GM21717 (cell line): ENCODE data around the gene KLHL6.

Source experiments
- ATAC-seq: cut with Tn5 transposase; IDR thresholded peaks from one replicate; pipeline ENCODE4 v1.9.1; 2021; ENCODE audit warnings: mild to moderate bottlenecking, moderate library complexity; ENCODE audit not compliant: unreplicated experiment

Gene KLHL6, protein sequence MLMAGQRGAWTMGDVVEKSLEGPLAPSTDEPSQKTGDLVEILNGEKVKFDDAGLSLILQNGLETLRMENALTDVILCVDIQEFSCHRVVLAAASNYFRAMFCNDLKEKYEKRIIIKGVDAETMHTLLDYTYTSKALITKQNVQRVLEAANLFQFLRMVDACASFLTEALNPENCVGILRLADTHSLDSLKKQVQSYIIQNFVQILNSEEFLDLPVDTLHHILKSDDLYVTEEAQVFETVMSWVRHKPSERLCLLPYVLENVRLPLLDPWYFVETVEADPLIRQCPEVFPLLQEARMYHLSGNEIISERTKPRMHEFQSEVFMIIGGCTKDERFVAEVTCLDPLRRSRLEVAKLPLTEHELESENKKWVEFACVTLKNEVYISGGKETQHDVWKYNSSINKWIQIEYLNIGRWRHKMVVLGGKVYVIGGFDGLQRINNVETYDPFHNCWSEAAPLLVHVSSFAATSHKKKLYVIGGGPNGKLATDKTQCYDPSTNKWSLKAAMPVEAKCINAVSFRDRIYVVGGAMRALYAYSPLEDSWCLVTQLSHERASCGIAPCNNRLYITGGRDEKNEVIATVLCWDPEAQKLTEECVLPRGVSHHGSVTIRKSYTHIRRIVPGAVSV

DNA sequence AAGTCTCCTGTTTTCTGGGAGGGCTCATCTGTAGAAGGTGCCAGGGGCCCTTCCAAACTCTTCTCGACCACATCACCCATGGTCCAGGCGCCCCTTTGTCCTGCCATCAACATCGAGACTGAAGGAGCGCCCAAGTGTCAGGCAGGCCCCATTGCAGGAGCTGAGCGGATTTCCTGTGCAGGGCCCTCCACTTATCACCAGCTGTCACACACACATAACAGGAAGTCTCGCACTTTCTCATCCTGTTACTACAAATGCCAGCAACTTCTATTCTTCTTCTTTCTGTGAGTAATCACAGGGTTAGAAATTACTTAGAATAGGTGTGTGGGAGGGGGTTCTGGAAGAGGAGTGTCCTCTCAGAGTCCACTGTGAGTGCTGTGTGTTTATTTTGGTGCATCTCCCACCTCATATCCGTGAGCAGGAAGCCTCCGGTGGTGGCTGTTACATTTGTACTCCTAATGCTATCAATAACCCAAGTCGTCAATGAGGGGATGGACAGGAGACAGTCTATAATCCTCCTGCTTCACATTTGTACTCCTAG is at the start of gene KLHL6:
KLHL6 (minus strand) TSS at position 166 of the 541 bp plus-strand sequence; CDS start at position 113, 53 bp downstream.
- peak; percentile 83 for ATAC-seq

DNA sequence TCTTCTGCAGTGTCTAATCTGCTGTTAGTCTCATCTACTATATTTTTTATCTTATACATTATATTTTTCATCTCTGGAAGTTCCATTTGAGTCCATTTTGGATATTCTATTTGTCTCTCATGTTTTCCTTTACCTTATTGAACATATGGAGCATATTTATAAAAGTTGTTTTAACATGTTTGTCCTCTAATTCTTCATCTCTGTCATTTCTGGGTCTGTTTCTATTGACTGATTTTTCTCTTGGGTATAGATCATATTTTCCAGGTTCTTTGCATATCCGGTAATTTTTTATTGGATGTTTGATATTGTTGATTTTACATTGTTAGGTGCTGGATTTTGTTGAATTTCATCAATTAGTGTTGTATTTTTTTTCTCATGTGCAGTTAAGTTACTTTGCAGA is 42.5 kb upstream of the KLHL6 start:
- no peak for ATAC-seq

DNA sequence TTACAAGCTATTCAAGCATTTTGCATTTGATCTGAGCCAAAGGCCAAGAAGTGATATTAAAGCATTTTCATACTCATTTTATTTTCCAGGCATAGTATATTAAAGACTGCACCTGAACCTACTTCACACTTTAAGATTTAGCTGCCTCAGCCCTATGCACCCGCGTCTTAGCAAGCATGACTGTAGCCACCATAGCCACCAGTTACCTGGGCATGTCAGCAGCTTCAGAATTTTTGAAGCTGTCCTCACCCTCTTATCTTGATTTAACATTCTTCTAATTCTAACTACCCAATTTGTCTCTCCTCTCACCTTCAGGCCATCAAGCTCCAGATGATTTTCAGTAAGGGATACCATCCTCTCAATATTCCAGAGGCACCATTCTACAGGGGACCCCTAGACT is 39.1 kb upstream of the KLHL6 start:
- no peak for ATAC-seq

DNA sequence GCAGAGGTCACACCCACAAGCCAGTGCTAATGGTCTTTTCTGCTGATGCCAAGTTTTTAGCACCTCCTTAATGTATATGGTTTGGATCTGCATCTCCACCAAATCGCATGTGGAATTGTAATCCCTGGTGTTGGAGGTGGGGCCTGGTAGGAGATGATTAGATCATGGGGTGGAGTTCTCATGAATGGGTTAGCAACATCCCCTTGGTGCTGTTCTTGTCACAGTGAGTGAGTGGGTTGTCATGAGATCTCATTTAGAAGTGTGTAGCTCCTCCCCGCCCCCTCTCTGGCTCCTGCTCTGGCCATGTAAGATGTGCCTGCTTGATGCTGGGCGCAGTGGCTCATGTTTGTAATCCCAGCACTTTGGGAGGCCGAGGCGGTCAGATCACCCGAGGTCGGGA is 37.3 kb upstream of the KLHL6 start:
- ATAC-seq = no peak

DNA sequence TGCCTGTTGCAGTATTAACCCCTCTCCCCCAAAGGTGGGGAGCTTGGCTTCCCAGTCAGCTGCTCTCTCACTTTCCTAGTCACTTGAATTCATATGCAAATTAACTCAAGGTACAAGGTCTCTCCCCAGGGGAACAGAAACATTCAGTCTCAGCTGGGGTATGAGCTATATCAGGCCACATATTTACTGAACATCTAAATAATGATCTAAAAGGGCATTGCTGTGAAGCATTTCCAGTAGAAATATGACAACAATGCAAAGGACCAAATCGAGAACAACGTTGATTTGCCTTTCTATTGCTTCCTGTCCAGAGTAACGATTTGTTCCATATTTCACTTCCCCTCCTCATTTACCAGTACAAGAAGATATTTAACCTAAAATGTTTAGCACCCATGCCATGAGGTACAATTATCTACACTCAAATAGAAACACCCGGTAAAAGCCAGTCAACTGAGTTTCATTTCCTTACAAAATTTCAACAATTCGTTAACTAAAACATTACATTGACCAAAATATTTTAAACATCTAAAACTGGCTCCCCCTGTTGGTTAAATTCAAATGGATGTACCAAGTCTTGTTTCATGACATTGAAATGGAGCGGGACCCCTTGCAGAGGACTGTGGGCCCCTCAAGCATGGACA is 36.5 kb upstream of the KLHL6 start:
- ATAC-seq = peak; percentile 94

DNA sequence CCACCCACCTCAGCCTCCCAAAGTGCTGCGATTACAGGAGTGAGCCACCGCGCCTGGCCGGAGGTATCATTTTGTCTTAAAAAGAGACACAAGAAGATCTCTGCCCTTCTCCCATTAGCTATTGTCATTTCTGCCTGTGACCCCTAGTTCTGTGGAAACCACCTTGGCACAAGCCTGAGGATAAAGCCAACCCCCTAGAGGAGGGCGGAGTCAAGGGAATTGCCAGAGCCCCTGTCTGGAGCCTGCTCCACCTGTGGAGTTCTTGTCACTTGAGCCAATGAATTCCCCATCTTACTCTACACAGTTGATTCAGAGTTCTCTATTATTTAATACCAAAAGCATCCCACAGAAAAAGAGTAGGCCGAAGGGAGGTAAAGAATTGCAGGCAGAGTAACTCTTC is 34.9 kb upstream of the KLHL6 start:
- no peak for ATAC-seq

DNA sequence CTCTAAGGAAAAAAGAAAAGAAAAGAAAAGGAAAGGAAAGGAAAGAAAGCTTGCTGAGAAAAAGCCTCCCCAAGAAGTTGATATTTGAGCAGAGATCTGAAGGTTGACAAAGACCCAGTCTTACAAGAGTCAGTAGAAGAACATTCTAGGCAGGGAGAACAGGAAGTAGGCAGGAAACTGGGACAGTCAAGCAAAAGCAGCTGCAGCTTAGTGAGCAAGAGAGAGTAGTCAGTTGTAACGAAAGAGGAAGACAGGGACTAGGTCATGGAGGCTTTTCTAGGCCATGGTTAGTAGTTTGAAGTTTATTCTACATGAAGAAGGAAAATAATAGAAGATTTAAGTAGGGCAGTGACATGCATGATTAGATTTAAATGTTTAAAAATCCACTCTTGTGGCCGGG is 31.8 kb upstream of the KLHL6 start:
- ATAC-seq = no peak

DNA sequence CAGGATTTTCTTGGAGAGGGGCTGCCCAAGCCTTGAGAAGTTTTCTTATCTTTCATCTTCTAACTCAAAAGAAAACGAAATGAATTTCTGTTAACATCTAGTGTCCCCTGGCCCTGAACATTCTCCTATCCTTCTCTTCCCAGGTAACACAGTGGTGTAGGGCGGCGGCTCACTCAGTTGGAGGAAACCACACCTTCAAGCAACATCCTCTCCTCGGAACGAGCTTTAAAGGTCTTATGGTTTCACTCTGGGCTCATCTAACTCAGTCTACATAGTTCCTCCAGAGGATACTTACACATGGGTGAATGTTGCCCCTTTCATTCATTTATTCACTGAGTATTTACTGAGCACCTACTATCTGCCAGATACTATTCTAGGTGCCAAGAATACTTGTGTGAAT is 31.0 kb upstream of the KLHL6 start:
- ATAC-seq = no peak

DNA sequence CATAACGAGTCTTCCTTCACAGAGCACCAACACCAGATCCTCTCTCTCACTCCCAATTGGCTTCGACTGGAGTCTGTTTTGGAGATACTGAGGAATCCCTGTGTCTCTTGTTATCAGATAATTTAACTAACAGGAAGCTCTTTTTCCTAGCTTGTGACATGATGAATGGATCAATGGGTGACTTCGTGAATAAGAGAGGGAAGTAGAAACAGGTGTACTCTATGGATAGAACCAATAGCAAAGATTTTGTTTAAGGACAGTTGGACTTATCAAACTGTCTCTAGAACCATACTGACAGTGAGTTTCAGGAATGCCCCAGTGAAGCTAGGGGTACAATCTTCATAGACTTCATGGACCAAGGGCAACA is 29.4 kb upstream of the KLHL6 start:
- ATAC-seq = no peak

DNA sequence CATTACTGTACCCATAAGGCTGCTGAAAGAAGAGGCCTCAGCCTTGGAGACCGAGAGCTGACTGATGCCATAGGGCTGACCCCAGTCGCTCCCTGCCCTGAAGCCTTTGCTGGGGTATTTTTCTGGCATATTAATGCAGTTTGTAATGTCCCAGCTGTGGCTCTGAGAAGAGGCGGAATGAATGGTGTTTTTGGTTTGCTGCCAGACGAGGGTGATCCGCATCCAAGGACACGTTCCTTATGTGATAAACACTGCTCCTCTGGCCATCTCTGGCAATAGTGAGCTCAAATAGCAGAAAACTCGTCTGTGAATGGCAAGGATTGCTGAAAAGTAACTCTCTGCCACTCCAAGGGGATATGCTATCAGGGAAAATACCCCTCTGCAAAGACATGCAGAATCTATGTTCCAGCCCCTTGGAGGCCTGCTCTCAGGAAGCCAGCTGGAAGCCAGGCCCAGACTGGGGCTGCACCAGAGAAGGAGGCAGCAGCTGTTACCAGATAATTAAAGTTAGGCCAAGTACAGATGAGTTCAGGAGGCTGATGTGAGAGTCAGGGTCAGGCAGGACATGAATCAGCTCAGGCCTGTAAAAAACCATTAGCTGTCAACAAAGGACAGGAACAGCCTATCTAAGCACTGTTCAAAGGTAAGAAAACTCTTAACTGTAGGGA is 28.9 kb upstream of the KLHL6 start:
- no peak for ATAC-seq

DNA sequence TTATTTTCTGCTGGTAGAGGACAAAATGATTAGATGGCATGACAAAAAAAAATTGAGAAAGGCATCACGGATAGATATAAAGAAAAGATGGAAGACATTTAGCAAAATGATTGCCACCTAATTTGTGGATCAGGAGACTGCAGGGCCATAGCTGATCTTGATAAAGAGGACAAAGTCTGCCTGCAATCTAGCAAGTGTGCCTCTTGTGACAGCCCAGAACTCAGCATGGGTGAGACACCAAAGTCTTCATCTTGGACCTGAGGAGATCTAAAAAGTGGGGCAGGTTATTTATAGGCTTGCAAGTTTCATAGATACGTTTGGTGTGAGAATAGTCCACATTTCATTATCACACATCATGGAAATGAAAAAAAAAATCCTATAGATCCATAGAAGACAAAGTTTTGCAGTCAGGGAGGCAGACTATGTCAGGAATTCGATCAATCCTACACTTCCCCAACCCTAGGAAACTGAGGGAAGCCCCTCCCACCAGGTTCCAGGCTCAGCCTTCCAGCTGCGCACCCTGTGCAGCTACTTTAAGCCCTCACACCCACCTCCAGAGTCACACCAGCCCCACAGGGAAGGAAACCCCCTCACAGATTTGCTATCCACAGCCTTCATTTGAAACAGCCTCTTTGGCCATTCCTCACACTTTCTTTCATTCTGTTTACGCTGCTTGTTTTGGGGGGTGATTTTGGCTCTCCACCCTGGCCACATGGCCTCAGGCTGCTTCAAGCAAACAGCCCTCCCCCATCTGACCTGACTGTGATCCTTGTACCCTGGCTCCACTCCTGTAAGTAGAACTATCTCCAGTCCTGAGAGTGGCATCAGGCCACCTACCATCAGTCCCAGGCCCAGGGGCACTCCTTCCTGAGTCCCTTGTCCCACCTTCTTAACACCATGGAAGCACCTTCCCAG is 28.1 kb upstream of the KLHL6 start:
- ATAC-seq = no peak

DNA sequence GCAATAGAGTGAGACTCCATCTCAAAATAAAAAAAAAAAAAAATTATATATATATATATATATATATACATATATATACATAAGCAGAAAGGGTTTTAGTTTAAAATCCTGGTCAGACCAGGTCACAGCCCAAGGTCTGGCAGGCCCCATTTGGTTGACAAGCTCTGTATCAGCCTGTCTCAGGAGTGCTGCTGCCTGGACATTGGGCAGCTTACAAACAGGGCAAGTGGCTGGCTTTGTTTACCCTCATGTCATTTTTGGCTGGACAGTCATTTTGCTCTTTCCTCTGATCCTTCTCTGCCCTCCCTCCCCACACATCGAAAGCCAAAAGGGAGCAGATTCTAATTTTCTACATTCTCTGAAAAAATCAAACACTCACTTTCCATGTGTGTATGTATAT is 26.7 kb upstream of the KLHL6 start:
- no peak for ATAC-seq

DNA sequence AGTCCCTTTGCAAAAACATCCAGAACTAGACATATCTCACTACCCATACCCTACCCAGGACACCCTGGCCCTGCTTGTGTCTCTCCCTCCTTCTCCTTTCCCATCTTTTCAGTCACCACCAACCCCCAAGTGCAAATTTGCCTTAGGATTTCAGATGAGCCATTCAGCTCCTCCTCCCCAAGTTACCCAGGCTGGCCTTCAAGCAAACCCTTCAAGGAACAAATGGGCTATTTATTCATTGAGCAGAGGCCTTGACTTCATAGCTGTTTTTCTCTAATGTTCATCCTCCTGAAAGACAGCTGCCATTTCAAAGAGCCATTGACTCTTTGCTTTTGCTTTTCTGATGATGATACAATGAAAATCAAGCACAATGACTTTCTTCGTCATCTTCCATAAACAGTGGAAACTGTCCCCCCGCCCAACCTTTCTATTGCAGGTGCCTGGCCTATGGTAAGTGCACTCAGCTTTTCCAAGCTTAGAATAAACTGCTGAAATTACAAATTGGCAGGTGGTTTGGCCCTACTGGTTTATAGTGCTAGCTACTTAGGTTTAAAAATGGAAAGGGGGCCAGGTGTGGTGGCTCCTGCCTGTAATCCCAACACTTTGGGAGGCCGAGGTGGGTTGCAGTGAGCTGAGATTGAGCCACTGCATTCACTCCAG is 26.1 kb upstream of the KLHL6 start:
- ATAC-seq = no peak

DNA sequence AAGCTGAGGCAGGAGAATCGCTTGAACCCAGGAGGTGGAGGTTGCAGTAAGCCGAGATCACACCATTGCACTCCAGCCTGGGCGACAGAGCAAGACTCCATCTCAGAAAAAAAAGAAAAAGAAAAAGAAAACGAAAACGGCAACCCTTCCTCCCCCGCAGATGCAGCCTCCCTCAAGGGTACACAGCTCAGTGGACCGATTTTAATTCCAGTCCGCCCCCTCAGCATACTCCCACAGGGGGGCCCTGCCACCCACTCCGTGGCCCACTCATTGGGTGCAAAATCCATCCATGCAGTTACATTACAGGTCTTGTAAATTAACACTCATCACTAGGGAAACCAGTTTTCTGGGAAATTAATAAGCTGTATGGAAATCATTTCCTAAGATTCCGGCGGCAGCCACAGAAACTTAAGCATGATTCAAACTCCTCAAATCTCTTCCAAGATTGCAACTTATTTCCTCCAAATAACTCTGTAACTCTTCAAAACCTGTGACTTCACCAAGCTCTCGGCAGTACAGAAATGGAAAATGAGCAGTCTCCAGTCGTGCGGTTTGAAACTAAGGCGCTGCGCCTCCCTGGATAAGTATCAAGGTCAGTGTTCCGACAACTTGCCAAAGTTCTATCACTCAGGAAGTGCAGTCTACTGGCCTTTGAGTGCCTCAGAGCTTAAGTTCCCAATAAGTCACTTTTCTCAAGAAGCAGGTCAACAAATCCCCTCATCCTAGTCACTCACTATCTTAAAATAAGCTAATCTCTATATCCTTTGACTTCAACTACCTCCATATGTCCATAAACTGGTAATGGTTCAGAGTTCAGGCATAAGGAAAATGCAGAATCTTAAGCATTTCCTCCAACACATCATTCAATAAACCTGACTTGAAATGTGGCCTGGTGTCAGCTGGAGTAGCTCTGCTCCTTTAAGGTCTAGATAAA is 24.7 kb upstream of the KLHL6 start:
- ATAC-seq = no peak

DNA sequence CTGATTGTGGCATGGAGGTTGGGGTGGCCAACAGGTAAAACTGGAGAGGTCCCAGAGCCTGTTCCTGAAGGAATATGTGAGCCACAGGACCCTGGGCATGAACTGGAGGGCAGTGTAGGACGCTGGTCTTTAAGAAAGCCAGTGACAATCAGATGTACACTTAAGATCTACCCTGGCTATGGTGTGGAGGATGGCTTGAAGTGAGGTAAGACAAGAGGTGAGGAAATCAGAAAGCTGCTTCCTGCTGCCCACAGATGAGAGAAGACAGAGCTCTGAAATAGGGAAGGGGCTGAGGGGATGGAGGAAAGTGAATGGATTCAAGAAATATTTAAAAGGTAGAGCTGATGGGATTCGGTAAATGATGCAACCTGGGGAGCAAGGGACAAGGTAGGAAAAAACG is 22.7 kb upstream of the KLHL6 start:
- ATAC-seq = no peak

DNA sequence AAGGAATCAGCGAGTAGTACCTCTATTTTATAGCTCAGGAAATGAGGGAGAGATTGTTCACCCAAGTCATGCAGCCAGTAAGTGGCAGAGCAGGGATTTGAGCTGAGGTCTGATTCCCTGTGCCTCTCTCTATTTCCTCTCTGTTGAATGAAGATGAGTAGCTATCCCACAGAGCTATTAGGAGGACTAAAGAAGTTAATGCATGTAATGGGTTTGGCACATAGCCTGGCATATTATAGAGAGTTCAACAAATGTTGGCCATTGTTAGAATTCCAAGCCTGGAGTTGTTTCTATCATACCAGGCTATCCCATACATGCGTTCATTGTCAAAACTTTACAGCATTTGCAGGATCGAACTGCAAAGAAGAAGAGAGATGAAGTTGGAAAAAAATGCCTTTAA is 21.8 kb upstream of the KLHL6 start:
- ATAC-seq = no peak

DNA sequence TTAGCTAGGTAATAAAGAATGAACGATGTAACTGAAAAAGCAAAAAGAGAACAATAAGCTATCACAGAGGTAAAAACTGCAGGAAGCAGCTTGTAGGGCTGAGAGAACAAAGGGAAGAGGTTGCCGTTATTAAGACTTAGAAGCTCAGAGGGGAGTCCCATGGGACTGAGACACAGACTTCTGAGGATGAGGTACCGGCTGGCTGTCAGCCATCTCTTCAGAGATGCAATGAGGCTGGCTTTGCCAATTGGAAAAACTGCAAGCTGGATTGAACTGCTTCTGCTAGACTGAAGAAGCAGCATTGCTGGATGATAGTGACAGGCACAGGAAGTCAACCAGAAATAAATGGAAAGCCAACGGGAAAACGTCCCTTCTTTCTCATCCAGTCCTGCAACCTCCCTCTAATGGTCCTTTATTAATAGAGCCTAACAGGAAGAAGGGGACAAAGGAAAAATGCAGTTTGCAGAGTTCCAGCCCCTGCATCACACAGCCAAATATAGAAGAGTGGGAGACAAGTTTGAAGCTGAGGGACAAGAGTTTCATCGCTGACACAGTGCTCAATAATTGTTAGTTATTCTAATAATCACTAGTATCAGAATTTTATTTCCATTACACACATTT is 21.1 kb upstream of the KLHL6 start:
- ATAC-seq = no peak

DNA sequence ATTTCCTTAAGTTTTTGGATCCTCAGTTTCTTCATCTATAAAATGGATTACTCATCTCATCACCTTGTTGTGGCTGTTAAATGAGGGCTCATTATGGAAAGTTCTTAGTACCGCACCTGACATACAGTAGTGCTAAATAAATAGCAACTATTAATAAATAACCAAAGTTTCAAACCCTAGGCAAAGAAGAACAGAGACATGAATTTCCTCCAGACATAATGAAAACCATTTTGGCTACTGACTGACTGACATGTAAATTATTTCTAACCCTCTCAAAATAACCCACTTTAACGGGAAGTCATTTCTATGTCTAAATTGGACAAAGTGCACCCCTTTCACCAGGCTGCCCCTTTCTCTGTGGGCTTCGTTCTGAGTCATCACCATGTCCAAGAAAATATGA is 17.4 kb upstream of the KLHL6 start:
- peak; percentile 47 for ATAC-seq
